Lower leg skin (tissue), 4 donors: ENCODE measurements around the gene AAMP. TPM values are rescaled to one million over a fixed set of nuclear protein-coding genes. Genes with fewer than 3 reads are reported as not detected.
"Not testable (repeated sequence)": the region's sequence is repeated elsewhere in the genome, so short reads cannot be mapped to it uniquely, and the experiment has no call there.

Experiments used
- DNase-seq, 2 donors: peaks; one replicate each; pipeline ENCODE4 v3.0.0-alpha.2; 2019; ENCODE audit warnings: low spot score in 2 of 2
- H3K4me3 ChIP-seq: fragments of 200-600 bp; sonication (generic); 2 replicates; pipeline ENCODE4 v1.5.1; 2017; ENCODE audit warnings: mild to moderate bottlenecking, low read depth; ENCODE audit not compliant: poor library complexity, severe bottlenecking
- CTCF ChIP-seq, 3 donors: fragments of 450-650 bp; IDR thresholded peaks; one replicate each; pipeline ENCODE4 v1.5.1; 2016; ENCODE audit warnings: antibody characterized with exemption in 3 of 3, mild to moderate bottlenecking in 3 of 3, moderate library complexity in 2 of 3
- POLR2A ChIP-seq, 2 donors: fragments of 450-650 bp; IDR thresholded peaks; one replicate each; pipeline ENCODE4 v1.6.1; 2016 to 2017; ENCODE audit warnings: antibody characterized with exemption in 2 of 2, mild to moderate bottlenecking in 1 of 2, moderate library complexity in 1 of 2
- WGBS, 2 donors: methylation state at CpG; one replicate each; pipeline ENCODE4 v1.1.5; 2018; 5-methylcytosine and 5-hydroxymethylcytosine counted together
- intact Hi-C: fragments of 100-400 bp; cut with DNase I; formaldehyde crosslinking; loops from one replicate; pipeline ENCODE4 v1.15.0; 2023; ENCODE audit warnings: low total_unique reads
- total RNA-seq, 4 donors: library from RNA; depleted of rRNA; stranded (reverse); fragments of >200 nt; gene quantifications; one replicate each; pipeline ENCODE4 v1.1.0, GENCODE V29; 2016

AAMP gene
- 100 to 1,000 TPM; 142 to 171 (median 151) TPM for total RNA-seq

- no peak for TF ChIP-seq CTCF (IDR thresholded peaks at IDR 0.05)
- peak in 1 of 2 donors; percentile 31 for TF ChIP-seq POLR2A (IDR thresholded peaks at IDR 0.05)
- H3K4me3 ChIP-seq = peak within 1 kb of the TSS; percentile 73
- DNase-seq = peak; percentile 100
- intact Hi-C loops = loop anchor here (10.0 kb wide), 2 partner anchors 85 to 125 kb away; partner anchors contain the start of gene CTDSP1
- WGBS, 2 donors = 1% methylated on average over 57 to 58 of the region's 64 CpGs
Measured at GRCh38 chr2:218269900-218270720, at the start of gene AAMP, which contains the start of gene PNKD. AAMP (minus strand) TSS chr2:218270137; CDS start chr2:218270086, 51 bp downstream. PNKD (plus strand) TSS chr2:218270519; CDS start chr2:218270536, 17 bp downstream.

- intact Hi-C loops = no loop called here
- TF ChIP-seq POLR2A (IDR thresholded peaks at IDR 0.05) (no peak), CTCF (IDR thresholded peaks at IDR 0.05) (no peak)
- no peak for DNase-seq
- 84 to 89% methylated on average over 6 to 7 of the region's 7 CpGs for WGBS, 2 donors
- no peak overlapping the region for H3K4me3 ChIP-seq
Measured at GRCh38 chr2:218318241-218318640, 48.3 kb upstream of the AAMP start.

GRCh38 chr2:218317835-218318234 lies 47.9 kb upstream of the AAMP start:
- no peak for DNase-seq
- WGBS, 2 donors = 89 to 91% methylated on average over 4 of the region's 4 CpGs

GRCh38 chr2:218317303-218317630 lies 47.3 kb upstream of the AAMP start:
- WGBS, 2 donors = 67 to 100% methylated on average over 1 of the region's 1 CpG
- TF ChIP-seq POLR2A (IDR thresholded peaks at IDR 0.05) (no peak), CTCF (IDR thresholded peaks at IDR 0.05) (no peak)
- DNase-seq = no peak
- H3K4me3 ChIP-seq = no peak overlapping the region
- intact Hi-C loops = no loop called here

More at GRCh38 chr2:218317835-218318234, 47.9 kb upstream of the AAMP start:
- no peak overlapping the region for H3K4me3 ChIP-seq
- TF ChIP-seq POLR2A (IDR thresholded peaks at IDR 0.05) (no peak), CTCF (IDR thresholded peaks at IDR 0.05) (no peak)
- intact Hi-C loops = no loop called here

- no peak overlapping the region for H3K4me3 ChIP-seq
- 77 to 80% methylated on average over 8 of the region's 8 CpGs for WGBS, 2 donors
- intact Hi-C loops = no loop called here
- TF ChIP-seq POLR2A (IDR thresholded peaks at IDR 0.05) (no peak), CTCF (IDR thresholded peaks at IDR 0.05) (no peak)
- DNase-seq = no peak
Measured at GRCh38 chr2:218315397-218315796, 45.5 kb upstream of the AAMP start.

GRCh38 chr2:218314764-218315163 lies 44.8 kb upstream of the AAMP start:
- DNase-seq, H3K4me3 ChIP-seq, intact Hi-C loops: not testable (repeated sequence)
- 97 to 98% methylated on average over 4 of the region's 4 CpGs for WGBS, 2 donors
